Thoracic aorta (tissue), 2 donors: ENCODE data around the gene EMC9. TPM values are rescaled to one million over a fixed set of nuclear protein-coding genes. Genes with fewer than 3 reads are reported as not detected.

ENCODE experiments used
- ATAC-seq: fragments of 150-250 bp; one replicate; pipeline ENCODE4 v1.8.0; 2017; ENCODE audit warnings: low read depth; ENCODE audit not compliant: insufficient number of reproducible peaks, low FRiP score
- DNase-seq: peaks from one replicate; pipeline ENCODE4 v3.0.0-alpha.2; 2020; ENCODE audit warnings: low spot score
- H3K27ac ChIP-seq, 2 donors: fragments of 200-600 bp; sonication (generic); 1 replicate in 1 of 2; 2 replicates in 1 of 2; pipeline ENCODE4 v1.5.1; 2016; ENCODE audit warnings: mild to moderate bottlenecking in 2 of 2, moderate library complexity in 2 of 2
- H3K27me3 ChIP-seq: fragments of 200-600 bp; sonication (generic); replicated peaks from 2 replicates; pipeline ENCODE4 v1.6.0; 2016; ENCODE audit warnings: mild to moderate bottlenecking; ENCODE audit not compliant: insufficient read depth
- H3K36me3 ChIP-seq: fragments of 200-600 bp; sonication (generic); one replicate; pipeline ENCODE4 v1.5.1; 2016
- H3K4me1 ChIP-seq, 2 donors: fragments of 200-600 bp; sonication (generic); 1 replicate in 1 of 2; 2 replicates in 1 of 2; pipeline versions ENCODE4 v1.5.1 to v1.6.0; 2016; ENCODE audit warnings: low read depth in 2 of 2, mild to moderate bottlenecking in 1 of 2; ENCODE audit not compliant: control insufficient read depth in 1 of 2
- H3K4me3 ChIP-seq: fragments of 200-600 bp; sonication (generic); 2 replicates; pipeline ENCODE4 v1.5.1; 2016; ENCODE audit warnings: mild to moderate bottlenecking
- H3K9me3 ChIP-seq: fragments of 200-600 bp; sonication (generic); 2 replicates; pipeline ENCODE4 v1.5.1; 2016
- CTCF ChIP-seq: fragments of 200-600 bp; sonication (generic); IDR thresholded peaks from one replicate; pipeline ENCODE4 v1.5.1; 2019; ENCODE audit warnings: antibody characterized with exemption
- total RNA-seq, 2 donors: library from RNA; depleted of rRNA; stranded (reverse); fragments of >200 nt; gene quantifications; one replicate each; pipeline versions ENCODE4 v1.1.0 to v1.2.3, GENCODE V29; 2016

EMC9 gene
- total RNA-seq, 2 donors from 2014 or later = 4.9 to 18.6 TPM

DNA sequence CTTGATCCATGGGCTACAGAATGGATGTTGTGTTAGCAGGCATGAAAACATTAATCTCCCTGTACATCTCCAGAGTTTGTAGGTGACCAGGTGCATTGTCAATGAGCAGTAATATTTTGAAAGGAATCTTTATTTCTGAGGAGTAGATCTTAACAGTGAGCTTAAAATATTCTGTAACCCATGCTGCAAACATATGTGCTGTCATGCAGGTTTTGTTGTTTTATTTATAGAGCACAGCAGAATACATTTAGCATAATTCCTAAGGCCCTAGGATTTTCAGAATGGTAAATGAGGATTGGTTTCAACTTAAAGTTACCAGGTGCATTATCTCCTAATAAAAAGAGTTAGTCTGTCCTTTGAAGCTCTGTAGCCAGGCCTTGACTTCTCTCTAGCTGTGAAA lies 14.5 kb downstream of the EMC9 start:
- Histone ChIP-seq H3K4me1 (no peaks in the 10 kb centered on the region), H3K27ac (no peak overlapping the region), H3K4me3 (no peak overlapping the region), H3K9me3 (no peaks in the 10 kb centered on the region), H3K36me3 (peaks cover 11% of the 10 kb centered on the region), H3K27me3 (no peaks in the 10 kb centered on the region)
- DNase-seq (no peak), ATAC-seq (no peak)
- no peak for TF ChIP-seq CTCF

- no peaks in the 10 kb centered on the region for H3K4me1 ChIP-seq
- no peak overlapping the region for H3K27ac ChIP-seq
- ATAC-seq (no peak), DNase-seq (no peak)
- TF ChIP-seq CTCF = no peak
- H3K4me3 ChIP-seq = no peak overlapping the region
- H3K9me3 ChIP-seq = no peaks in the 10 kb centered on the region
- peaks cover 37% of the 10 kb centered on the region for H3K36me3 ChIP-seq
- H3K27me3 ChIP-seq = no peaks in the 10 kb centered on the region
Observed at GRCh38 chr14:24123424-24124417, 17.7 kb downstream of the EMC9 start.

DNA sequence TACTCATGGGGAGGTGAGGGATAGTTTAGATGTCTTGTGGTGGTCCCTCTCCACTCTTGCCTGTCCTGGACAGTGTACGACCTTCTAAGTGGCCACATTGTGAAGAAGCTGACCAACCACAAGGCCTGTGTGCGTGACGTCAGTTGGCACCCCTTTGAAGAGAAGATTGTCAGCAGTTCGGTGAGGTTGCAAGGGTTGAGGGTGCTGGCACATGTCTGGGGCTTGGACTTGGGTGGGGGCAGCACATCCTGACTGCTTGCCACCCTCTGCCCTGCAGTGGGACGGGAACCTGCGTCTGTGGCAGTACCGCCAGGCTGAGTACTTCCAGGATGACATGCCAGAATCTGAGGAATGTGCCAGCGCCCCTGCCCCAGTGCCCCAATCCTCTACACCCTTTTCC lies 18.5 kb downstream of the EMC9 start:
- H3K27ac ChIP-seq = no peak overlapping the region
- TF ChIP-seq CTCF = no peak
- H3K4me3 ChIP-seq = no peak overlapping the region
- no peaks in the 10 kb centered on the region for H3K4me1 ChIP-seq
- ATAC-seq (no peak), DNase-seq (no peak)
- no peaks in the 10 kb centered on the region for H3K27me3 ChIP-seq
- peaks cover 37% of the 10 kb centered on the region for H3K36me3 ChIP-seq
- no peaks in the 10 kb centered on the region for H3K9me3 ChIP-seq

DNA sequence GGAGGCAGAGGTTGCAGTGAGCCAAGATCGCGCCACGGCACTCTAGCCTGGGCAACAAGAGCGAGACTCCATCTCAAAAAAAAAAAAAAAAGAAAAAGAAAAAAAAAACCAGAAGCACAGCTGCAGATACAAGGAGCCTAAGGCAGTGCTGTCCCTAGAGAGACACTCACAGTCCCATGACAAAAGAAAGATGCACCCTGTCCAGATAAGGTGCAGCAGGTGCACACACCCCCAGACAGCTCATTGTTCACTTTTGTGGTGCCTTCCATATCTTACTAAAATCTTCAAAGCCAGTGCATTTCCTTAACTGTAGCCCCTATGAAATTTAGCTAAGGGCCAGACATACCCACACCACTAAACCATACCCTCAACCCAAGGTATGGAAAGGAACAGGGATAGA lies 19.0 kb downstream of the EMC9 start:
- H3K36me3 ChIP-seq = peaks cover 37% of the 10 kb centered on the region
- H3K27me3 ChIP-seq = no peaks in the 10 kb centered on the region
- ATAC-seq (no peak), DNase-seq (no peak)
- TF ChIP-seq CTCF = no peak
- H3K4me3 ChIP-seq = no peak overlapping the region
- H3K9me3 ChIP-seq = no peaks in the 10 kb centered on the region
- H3K27ac ChIP-seq = no peak overlapping the region
- H3K4me1 ChIP-seq = no peaks in the 10 kb centered on the region

DNA sequence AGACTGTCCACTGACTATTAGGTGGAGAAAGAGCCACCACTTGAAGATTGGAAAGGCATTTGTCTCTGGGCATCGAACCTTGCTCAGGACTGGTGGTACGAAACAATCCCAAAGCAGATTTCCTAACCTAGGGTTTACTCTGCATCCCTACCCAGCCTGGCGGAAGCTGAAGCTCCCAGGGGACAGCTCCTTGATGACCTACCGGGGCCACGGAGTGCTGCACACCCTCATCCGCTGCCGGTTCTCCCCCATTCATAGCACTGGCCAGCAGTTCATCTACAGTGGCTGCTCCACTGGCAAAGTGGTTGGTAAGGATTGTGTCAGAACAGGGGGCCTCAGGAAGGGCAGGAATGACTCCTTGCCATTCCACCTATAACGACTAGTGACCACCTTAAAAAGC lies 20.2 kb downstream of the EMC9 start:
- Histone ChIP-seq H3K27me3 (no peaks in the 10 kb centered on the region), H3K27ac (no peak overlapping the region), H3K9me3 (no peaks in the 10 kb centered on the region), H3K4me1 (peaks cover under 1 to 10% of the 10 kb centered on the region in 2 donors), H3K4me3 (no peak overlapping the region), H3K36me3 (peaks cover 37% of the 10 kb centered on the region)
- ATAC-seq (no peak), DNase-seq (no peak)
- no peak for TF ChIP-seq CTCF
